ENCODE measurements around the gene GSK3A.

GSK3A gene

DNA sequence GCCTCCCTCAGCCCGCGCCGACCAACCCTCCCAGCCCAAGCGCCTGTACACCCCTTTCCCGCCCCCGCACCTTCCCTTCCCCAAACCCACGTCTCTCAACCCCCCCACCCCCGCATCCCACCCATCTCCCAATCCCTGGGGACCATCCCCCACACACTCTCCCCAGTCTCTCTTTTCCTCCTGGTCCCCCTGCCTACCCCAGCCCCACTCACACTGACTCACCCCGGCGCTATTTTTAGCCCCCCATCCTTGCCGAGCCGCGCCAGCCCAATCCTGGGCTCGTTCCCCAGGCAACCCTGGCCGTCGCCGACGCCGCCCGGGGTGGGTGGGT is 38.4 kb upstream of the GSK3A start:
- DNase-seq (ENCODE audit: low spot score): no peak

GRCh38 chr19:42279902-42280814 is 37.8 kb upstream of the GSK3A start:
- DNase-seq (ENCODE audit: low spot score): peak; percentile 91

DNA sequence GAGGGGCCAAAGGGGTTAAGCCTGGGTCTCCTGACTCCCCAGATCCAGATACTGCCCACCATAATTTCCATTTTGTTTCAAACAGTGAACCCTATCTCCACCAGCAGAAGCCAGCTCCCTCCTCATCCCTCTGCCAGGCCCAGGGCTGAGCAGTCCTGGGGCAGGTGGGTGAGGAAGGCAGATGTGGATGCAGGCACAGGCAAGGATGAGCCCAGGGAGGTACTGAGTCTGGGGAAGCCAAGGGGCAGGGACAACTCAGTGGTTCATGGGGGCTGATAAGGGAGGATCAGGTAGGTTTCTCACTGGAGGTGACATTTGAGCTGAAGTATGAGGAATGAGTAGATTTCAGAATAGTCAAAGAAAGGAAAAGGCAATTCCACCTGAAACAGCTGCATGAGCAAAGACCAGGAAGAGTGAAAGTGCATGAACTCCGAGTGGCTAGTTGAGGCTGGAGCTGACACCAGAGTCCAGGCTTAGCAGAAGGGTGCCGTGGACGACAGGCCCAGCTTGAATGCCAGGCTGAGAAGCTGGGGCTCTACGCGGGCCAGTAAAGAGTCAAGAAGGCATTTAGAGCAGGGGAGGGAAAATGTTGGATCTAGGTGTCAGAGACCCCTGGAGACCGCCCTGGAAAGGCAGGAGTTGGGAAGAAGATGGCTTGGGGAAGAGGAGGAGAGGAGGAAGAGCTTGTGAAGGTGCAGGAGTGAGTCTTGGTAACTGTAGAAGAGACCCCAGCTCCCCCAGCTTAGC is 36.9 kb upstream of the GSK3A start:
- DNase-seq (ENCODE audit: low spot score): no peak

- DNase-seq (ENCODE audit: low spot score): no peak
Measured at GRCh38 chr19:42278452-42279154, 36.2 kb upstream of the GSK3A start.

DNA sequence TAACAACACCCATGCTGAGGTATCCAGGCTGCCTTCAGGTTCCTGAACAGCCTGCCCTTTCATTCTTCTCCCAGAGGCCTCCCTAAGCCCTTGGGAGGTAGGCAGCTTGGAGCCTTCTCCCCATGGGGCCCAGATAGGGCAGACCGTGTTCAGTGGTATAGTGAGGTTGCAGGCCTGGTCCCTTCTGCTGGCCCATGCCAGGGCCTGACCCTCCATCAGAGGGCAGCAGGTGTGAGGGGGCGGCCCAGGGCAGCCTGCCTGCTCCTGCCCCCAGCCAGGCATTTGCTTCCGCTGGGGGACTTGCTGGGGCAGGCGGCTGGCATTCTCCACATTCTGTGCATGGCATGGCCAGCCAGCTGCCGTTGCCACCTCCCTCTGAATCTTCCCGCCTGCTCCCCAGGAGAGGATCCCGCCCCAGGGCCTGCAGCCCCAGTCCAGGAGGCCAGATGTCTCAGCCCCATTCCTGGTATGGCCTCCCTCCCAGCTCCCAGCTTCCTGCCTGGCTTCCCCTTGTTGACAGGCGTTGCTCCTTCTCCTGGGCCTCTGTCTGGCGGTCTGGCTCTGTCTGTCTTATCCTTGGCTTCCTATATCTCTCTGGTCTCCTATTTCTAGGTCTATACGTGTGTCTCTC is 35.5 kb upstream of the GSK3A start:
- DNase-seq (ENCODE audit: low spot score): no peak

DNA sequence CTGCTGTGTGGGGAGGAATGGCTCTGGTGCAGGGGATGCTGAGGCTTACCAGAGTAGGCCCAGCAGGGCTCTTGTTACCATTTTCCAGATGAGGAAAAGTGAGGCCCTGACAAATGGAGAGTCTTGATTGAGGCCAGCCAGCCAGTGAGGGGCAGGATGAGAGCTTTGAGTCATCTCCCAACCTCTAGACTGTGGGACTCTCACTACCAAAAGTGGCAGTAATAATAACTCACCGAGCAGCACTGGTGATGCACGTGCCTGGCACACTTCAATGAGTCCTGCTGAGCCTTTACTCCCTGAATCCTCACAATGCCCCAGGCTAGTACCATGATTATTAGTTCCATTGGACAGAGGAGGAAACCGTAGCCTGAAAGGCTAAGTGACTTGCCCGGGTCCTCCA is 34.4 kb upstream of the GSK3A start:
- DNase-seq (ENCODE audit: low spot score): no peak

DNA sequence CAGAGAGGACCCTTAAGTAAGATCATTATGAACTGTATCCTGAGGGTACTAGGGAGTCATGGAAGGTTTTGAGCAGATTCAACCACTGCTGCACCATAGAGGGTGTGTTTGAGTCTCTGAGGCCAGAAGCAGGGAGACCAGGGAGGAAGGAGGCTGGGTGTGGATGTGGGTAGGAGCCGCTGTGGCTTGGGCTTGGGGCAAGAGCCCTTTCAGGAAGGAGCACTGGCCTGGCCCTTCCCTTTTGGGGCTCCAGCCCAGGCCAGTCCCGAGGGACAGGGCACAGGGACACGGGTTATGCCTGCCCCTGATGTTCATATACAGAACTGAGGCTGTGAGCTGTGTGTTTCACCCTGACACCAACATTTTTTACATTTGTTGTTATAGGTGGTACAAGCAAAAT is 33.9 kb upstream of the GSK3A start:
- no peak for DNase-seq (ENCODE audit: low spot score)

DNA sequence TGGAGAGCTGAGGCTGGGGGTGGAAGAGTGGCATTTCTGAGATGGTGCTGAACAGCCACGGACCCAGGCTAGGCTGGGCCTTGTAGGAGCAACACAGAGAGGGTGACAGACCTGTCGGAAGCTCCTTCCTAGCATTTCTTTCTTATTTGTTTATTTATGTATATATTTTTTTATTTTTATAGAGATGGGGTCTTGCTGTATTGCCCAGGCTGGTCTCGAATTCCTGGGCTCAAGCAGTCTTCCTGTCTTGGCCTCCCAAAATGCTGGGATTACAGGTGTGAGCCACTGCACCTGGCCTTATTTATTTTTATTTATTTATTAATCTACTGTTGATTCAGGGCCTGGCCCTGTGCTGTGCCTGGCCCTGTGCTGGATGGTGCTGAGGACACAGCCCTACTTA is 33.1 kb upstream of the GSK3A start:
- DNase-seq (ENCODE audit: low spot score): no peak

- DNase-seq (ENCODE audit: low spot score): no peak
Measured at GRCh38 chr19:42275103-42275502, 32.7 kb upstream of the GSK3A start.

- DNase-seq (ENCODE audit: low spot score): no peak
Measured at GRCh38 chr19:42274065-42274682, 31.8 kb upstream of the GSK3A start.

- no peak for DNase-seq (ENCODE audit: low spot score)
Measured at GRCh38 chr19:42273407-42274064, 31.1 kb upstream of the GSK3A start.

GRCh38 chr19:42272989-42273406 is 30.6 kb upstream of the GSK3A start:
- DNase-seq (ENCODE audit: low spot score): no peak

GRCh38 chr19:42272535-42272897 is 30.1 kb upstream of the GSK3A start:
- DNase-seq (ENCODE audit: low spot score): no peak

GRCh38 chr19:42271861-42272534 is 29.6 kb upstream of the GSK3A start:
- no peak for DNase-seq (ENCODE audit: low spot score)

GRCh38 chr19:42271045-42271419 is 28.6 kb upstream of the GSK3A start:
- DNase-seq (ENCODE audit: low spot score): no peak

DNA sequence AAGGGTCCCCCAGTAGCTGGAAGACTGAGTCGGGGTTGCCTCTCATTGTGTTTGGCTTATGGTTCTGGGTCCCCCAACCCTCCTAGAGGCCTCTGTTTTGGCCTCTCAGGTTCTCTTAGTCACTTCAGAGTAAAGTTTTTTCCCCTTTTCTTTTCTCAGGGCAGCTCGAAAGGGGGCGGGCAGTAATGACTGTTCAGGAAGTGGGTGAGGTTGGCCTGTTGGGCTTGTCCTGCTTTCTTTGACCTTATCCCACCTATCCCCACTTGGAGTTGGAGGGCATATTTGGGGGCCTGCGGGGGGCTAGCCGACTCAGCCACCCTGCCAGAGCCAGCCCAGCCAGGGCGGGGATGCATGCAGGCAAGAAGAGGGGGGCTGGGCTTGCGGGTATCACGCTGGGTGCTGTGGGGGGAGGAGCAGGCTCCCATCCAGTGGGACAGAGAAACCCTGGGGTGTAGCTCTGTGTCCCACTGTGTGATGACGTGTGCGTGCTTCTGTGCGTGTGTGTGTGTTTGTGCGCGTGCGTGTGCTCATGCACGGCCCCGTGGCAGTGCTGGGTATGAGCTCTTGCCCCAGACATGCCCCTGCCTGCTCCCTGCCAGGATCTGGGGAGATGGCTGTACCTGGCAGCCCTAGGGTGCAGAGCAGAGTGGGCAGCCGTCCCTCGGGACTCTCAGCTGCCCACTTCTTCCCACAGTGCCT is 28.1 kb upstream of the GSK3A start:
- peak; percentile 66 for DNase-seq (ENCODE audit: low spot score)

DNA sequence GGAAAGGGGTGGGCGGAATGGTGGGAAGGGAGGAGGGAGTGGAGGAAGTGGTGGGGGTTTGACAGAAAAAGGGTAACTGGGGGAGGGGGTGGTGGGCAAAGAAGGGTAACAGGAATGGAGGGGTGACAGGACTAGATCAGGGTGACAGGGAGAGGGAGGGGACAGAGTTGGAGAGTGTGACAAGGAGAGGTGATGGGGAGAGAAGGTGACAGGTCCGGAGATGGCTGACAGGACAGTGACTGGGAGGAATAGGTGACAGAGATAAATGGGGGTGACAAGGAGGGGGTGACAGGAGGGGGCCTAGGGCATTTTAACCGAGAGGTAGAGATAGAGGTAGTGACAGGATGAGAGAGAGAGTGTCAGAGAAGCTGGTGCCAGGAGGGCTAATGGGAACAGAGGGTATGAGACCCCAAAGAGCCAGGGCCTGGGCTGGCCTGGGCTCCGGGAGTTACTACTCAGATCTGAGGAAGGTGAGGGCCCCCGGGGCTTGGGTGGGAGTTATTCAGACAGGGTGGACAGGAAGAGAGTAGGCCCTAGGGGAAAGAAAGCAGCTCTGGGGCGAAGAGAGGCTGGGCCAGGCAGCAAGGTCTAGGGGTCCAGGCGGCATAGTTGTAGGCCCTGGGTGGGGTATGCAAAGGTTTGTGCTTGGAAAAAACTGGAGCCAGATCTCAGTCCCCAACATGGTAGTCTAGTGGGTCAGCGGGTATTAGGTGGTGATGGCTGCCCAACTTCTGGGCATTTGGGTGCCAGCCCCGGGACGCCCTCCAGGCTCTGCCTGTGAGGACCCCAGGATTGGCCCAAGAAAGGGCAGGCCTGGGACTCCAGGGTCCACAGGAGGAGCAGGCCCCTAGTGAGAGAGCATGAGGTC is 27.3 kb upstream of the GSK3A start:
- DNase-seq (ENCODE audit: low spot score): no peak

GRCh38 chr19:42268704-42269477 is 26.5 kb upstream of the GSK3A start, which contains the start of gene CIC:
TSS of gene CIC (plus strand) at chr19:42269252. CDS start at chr19:42271784, 2,532 bp downstream.
- DNase-seq (ENCODE audit: low spot score): peak; percentile 100

Data from CD4-positive, alpha-beta T cell treated with Interleukin-15 for 4 hours (primary cell).